Upper lobe of left lung (tissue), 6 donors: ENCODE results near the gene ZNF282. TPM values are rescaled to one million over a fixed set of nuclear protein-coding genes. Genes with fewer than 3 reads are reported as not detected.

Source experiments
- small RNA-seq, 4 donors: library from RNA; depleted of rRNA; stranded (forward); fragments of <200 nt; gene quantifications; one replicate each; pipeline ENCODE3, GENCODE V24; 2016
- total RNA-seq, 6 donors: library from RNA; depleted of rRNA in 4 of 6; stranded (reverse); fragments of >200 nt in 4 of 6; gene quantifications; one replicate each; pipeline versions ENCODE4 v1.1.0 to v1.2.1, GENCODE V29; 2016 to 2021
- donor health status: DM: no; HTN: no; CAD: no; lungs with moderate emphysema.
- donor health status: DM: no; HTN: yes; CAD: no; lungs with severe emphysema.

ZNF282 gene
- total RNA-seq, 6 donors from 2014 or later: 20.7 to 35.6 (median 26.7) TPM

Small RNA genes within 50 kb of the gene (small RNA-seq; reads per million reads assigned to genes)
- 0 reads per million in 4 donors for gene AC004890.1

Other genes with a start within 250 kb of the ZNF282 start
- 100 to 1,000 TPM in 1 of 6 donors, 10 to 100 TPM in 5; 25.1 to 160 (median 77.8) TPM for gene PDIA4, start 167.0 kb upstream of the ZNF282 start, total RNA-seq
- 1 to 10 TPM; 1.7 to 9.0 (median 7.6) TPM for gene ZNF786, start 104.8 kb upstream of the ZNF282 start, total RNA-seq
- gene ZNF425, start 69.2 kb upstream of the ZNF282 start, total RNA-seq: 1 to 10 TPM; 1.4 to 3.1 (median 1.8) TPM
- 10 to 100 TPM; 12.2 to 40.9 (median 29.0) TPM for gene ZNF398, start 48.1 kb upstream of the ZNF282 start, total RNA-seq
- gene ZNF212, start 44.1 kb downstream of the ZNF282 start, total RNA-seq: 10 to 100 TPM; 10.3 to 33.5 (median 10.9) TPM
- gene ZNF783, start 66.7 kb downstream of the ZNF282 start, total RNA-seq: 10 to 100 TPM; 12.6 to 46.1 (median 17.5) TPM